ENCODE results near the gene DNAJB12.
"Not testable (repeated sequence)": the region's sequence is repeated elsewhere in the genome, so short reads cannot be mapped to it uniquely, and the experiment has no call there.

DNAJB12 gene

GRCh38 chr10:72315611-72316385 lies 38.9 kb downstream of the DNAJB12 start:
- peak; percentile 38 for DNase-seq

DNA sequence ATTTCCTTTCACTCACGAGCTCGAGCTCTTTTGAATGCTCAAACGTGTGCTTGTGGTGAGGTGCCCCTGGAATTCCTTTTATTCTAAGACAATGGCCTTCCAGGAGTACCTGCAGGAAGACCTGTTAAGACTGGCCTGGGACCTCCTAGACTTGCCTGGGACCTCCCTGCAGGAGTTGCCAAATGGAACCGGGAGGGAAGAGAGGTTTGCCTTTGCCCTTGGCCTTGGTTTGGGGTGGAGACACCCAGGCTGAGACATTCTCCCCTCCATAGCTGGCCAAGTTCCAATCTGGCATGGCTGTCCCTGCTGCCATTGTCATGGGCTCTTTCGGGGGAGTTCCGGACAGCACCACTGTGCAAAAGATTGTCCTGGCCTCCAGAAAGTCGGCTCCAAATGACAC lies 39.7 kb downstream of the DNAJB12 start:
- DNase-seq = peak; percentile 49

DNA sequence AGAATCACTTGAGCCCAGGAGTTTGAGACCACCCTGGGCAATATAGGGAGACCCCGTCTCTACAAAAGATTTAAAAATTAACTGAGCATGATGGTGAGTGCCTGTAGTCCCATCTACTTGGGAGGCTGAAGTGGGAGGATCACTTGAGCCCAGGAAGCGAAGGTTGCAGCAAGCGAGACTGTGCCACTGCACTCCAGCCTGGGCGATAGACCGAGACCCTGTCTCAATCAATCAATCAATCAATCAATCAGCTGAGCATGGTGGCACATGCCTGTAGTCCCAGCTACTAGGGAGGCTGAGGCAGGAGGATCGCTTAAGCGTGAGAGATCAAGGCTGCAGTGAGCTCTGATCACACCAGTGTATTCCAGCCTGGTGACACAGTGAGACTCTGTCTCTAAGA lies 40.5 kb downstream of the DNAJB12 start:
- DNase-seq = no peak

DNA sequence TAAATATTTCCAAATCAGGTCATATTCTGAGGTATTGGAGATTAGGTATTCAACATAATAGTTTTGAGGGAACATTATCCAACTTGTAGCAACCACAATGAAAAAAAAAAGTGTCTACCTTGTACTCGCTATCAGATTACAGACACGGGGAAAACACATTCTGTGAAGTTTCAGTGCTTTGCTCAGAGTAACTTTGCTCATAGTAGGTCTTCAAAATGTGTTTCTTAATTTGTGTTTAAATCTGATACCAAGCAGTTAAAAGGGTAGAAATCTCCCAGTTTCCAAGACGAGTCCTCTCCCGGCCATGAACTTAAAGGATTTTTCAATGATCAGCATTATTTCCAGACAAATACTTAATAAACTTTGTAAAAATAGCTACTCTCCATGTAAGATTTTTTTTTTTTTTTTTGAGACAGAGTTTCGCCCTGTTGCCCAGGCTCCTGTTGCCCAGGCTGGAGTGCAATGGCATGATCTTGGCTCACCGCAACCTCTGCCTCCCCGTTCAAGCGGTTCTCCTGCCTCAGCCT lies 41.8 kb downstream of the DNAJB12 start:
- no peak for DNase-seq

- DNase-seq = peak; percentile 48
Observed at GRCh38 chr10:72311667-72312066, 43.1 kb downstream of the DNAJB12 start.

- DNase-seq = peak; percentile 20
Observed at GRCh38 chr10:72310636-72311035, 44.1 kb downstream of the DNAJB12 start.

DNA sequence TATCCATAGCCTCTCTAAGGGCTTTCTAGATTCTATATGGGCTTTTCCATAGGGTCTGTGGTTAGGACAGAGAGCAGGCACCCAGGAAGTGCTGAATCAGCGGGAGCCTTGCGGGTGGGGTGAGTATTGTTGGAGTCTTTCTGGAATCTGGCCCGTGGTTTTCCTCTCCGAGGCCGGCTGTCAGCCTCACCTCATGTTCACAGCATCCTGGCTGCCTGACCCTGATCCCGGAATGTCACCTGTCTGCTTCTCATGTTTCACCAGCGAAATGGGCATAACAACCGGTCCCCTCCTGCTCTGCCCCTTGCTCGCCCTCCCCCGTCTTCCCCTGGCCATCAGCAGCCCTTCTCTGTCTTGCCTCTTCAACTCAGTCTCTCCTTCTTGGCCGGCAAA lies 44.5 kb downstream of the DNAJB12 start:
- no peak for DNase-seq

GRCh38 chr10:72309290-72310240 lies 45.2 kb downstream of the DNAJB12 start:
- peak; percentile 88 for DNase-seq

GRCh38 chr10:72308320-72308987 lies 46.3 kb downstream of the DNAJB12 start:
- peak; percentile 87 for DNase-seq

GRCh38 chr10:72307711-72308110 lies 47.0 kb downstream of the DNAJB12 start:
- not testable (repeated sequence) for DNase-seq

DNA sequence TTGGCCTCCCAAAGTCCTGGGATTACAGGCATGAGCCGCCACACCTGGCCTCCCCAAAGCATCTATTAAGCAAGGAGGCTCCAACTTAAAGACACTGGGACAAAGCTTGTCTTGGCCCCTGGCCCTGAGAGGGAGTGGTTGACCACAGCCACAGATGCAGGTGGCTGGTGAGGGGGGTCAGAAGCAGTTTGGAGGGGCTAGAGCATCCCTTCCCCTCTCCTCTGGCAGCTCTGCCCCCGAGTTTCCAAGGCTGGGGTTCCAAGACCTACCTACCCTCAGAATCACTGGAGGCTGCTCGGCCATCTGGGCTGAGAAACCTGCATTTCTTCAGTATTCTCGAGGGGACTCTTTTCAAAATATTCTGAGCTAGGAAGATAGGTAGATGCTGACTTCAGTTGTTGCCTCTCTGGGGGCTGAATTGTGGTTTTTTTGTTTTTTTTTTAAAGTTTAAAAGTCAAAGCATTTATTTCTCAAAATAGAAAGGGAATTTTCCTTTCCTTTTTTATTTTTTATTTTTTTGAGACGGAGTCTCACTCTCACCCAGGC lies 48.4 kb downstream of the DNAJB12 start:
- DNase-seq = peak; percentile 21

- DNase-seq = no peak
Observed at GRCh38 chr10:72303424-72304128, 51.1 kb downstream of the DNAJB12 start.

GRCh38 chr10:72298592-72299519 lies 55.9 kb downstream of the DNAJB12 start:
- no peak for DNase-seq

GRCh38 chr10:72297805-72298591 lies 56.7 kb downstream of the DNAJB12 start:
- DNase-seq = peak; percentile 99

DNA sequence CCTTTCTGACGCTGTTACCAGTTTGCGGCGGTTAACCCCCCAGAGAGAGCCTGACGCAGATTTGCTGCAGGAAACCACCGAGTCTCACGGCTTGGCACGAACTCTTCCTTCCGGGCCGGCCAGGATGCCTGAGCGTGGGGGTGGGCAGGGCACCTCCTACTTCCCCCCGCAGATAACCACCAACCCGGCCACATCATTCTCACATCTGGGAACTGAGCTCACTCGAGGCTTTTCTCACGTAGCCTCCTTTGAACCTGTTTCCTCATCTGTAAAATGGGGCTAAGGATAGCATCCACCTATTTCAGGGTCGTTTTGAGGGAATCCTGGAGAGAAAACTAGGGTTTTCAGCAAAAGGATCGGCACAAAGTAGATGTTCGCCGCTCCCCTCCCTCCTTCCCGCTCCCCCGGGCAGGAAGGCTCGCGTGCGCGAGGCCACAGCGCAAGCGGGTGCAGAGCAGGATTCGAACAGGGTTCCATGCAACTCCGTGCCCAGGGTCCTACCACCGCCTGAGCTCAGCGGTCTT lies 57.4 kb downstream of the DNAJB12 start:
- peak; percentile 96 for DNase-seq

- not testable (repeated sequence) for DNase-seq
Observed at GRCh38 chr10:72296829-72297280, 57.9 kb downstream of the DNAJB12 start.

DNA sequence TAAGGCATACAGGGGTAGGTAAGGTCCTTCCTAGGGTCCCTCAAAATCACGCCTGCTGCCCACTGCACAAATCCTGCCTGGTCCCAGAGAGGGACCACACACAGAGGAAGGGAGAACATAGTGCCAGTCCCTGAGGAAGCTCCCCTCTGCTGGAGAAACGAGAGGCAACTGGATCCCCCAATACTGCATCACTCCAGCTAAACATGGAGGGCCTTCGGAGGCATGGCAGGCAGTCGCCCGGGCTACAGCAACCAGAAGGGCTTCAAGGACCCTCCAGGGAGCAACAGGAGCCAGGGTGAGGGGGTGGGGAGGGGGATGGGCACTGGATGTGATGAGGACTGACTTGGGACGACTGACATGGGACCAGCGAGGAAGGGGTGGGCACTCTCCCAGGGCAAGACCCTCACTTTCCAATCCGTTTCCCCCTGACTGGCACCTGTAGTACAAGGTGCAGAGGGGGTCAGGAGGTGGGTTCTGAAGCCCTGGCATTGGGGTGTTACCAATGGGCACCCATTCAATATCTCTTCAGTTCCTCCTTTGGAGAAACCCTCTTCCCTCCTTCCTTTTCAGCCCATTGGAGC lies 59.3 kb downstream of the DNAJB12 start:
- DNase-seq = no peak

GRCh38 chr10:72292223-72292691 lies 62.5 kb downstream of the DNAJB12 start:
- DNase-seq = no peak

GRCh38 chr10:72291019-72291532 lies 63.6 kb downstream of the DNAJB12 start:
- peak; percentile 92 for DNase-seq

Measured in hematopoietic multipotent progenitor cell treated with erythropoietin and hydrocortisone succinate and interleukin-3 and kit ligand, for 6 days (in vitro differentiated cells).